A673 (cell line): ENCODE data around the gene ROR2.

Source experiments
- CTCF ChIP-seq: fragments of 300-800, 200-600 bp; sonication (generic); conservative IDR thresholded peaks from 2 replicates; pipeline ENCODE4 v1.5.1; 2017; ENCODE audit warnings: low read depth, mild to moderate bottlenecking, antibody characterized with exemption, low read length, moderate library complexity, mixed read lengths
- EZH2 ChIP-seq: fragments of 200-600 bp; sonication (generic); IDR thresholded peaks from 2 replicates; pipeline ENCODE4 v1.6.1; 2017; ENCODE audit warnings: borderline replicate concordance, low read depth, mild to moderate bottlenecking, mixed read lengths, antibody characterized with exemption, low read length; ENCODE audit not compliant: poor library complexity, severe bottlenecking

- TF ChIP-seq CTCF: no peak
- TF ChIP-seq EZH2: no peak
Observed at GRCh38 chr9:91682806-91683205, 267.2 kb downstream of the ROR2 start.
